Activated CD8-positive, alpha-beta T cell treated with anti-CD3 and anti-CD28 coated beads for 36 hours (primary cell): ENCODE results near the gene TRPM7. TPM values are rescaled to one million over a fixed set of nuclear protein-coding genes. Genes with fewer than 3 reads are reported as not detected.
"Not testable (repeated sequence)": the region's sequence is repeated elsewhere in the genome, so short reads cannot be mapped to it uniquely, and the experiment has no call there.

Experiments
- ATAC-seq: fragments of 200-7000 bp; cut with Tn5 transposase; one replicate; pipeline ENCODE4 v1.10.0; 2021; ENCODE audit warnings: mild to moderate bottlenecking, moderate library complexity
- CTCF ChIA-PET: fragments of 350-600 bp; sonication (Branson Sonifier 250); formaldehyde crosslinking; loops from one replicate; lab custom pipeline; 2021; ENCODE audit warnings: antibody characterized with exemption; lab: Charles Lee
- POLR2A ChIA-PET: fragments of 350-600 bp; sonication (Branson Sonifier 250); formaldehyde crosslinking; loops from one replicate; lab custom pipeline; 2021; ENCODE audit warnings: antibody characterized with exemption; lab: Charles Lee
- DNase-seq: peaks from one replicate; pipeline ENCODE4 v3.0.0-alpha.2; 2020
- H3K27ac Mint-ChIP-seq: one replicate; pipeline ENCODE4 v1.8.0; 2021; ENCODE audit warnings: mild to moderate bottlenecking, mixed read lengths
- H3K27me3 Mint-ChIP-seq: one replicate; pipeline ENCODE4 v1.8.0; 2021; ENCODE audit warnings: mixed read lengths
- H3K36me3 Mint-ChIP-seq: one replicate; pipeline ENCODE4 v1.8.0; 2021; ENCODE audit warnings: low read depth, mixed read lengths
- H3K4me1 Mint-ChIP-seq: one replicate; pipeline ENCODE4 v1.8.0; 2021; ENCODE audit warnings: low read depth, mixed read lengths
- H3K4me3 Mint-ChIP-seq: one replicate; pipeline ENCODE4 v1.8.0; 2021; ENCODE audit warnings: mild to moderate bottlenecking, moderate library complexity, mixed read lengths
- H3K9me3 Mint-ChIP-seq: one replicate; pipeline ENCODE4 v1.8.0; 2021; ENCODE audit warnings: mixed read lengths
- intact Hi-C: fragments of 100-400 bp; cut with micrococcal nuclease; formaldehyde crosslinking; loops from one replicate; pipeline ENCODE4 v1.10.0; 2022
- total RNA-seq, 2 experiments: library from RNA; stranded (reverse); gene quantifications; one replicate each; pipeline ENCODE4 v1.2.3, GENCODE V29; 2021
- TF ChIP-seq, protein P1 (sequence below): fragments of 200-600 bp; IDR thresholded peaks from one replicate; pipeline ENCODE4 v1.8.0; 2022; ENCODE audit warnings: antibody characterized with exemption, mild to moderate bottlenecking

TRPM7 gene
- total RNA-seq, 2 experiments from 2014 or later, result 38.2 to 38.8 TPM

GRCh38 chr15:50613600-50613999 is 73.0 kb downstream of the TRPM7 start:
- no peak overlapping the region for H3K27ac Mint-ChIP-seq
- no peak overlapping the region for H3K4me3 Mint-ChIP-seq
- no peaks in the 10 kb centered on the region for H3K9me3 Mint-ChIP-seq
- intact Hi-C loops, result no loop called here
- TF ChIP-seq, protein P1, sequence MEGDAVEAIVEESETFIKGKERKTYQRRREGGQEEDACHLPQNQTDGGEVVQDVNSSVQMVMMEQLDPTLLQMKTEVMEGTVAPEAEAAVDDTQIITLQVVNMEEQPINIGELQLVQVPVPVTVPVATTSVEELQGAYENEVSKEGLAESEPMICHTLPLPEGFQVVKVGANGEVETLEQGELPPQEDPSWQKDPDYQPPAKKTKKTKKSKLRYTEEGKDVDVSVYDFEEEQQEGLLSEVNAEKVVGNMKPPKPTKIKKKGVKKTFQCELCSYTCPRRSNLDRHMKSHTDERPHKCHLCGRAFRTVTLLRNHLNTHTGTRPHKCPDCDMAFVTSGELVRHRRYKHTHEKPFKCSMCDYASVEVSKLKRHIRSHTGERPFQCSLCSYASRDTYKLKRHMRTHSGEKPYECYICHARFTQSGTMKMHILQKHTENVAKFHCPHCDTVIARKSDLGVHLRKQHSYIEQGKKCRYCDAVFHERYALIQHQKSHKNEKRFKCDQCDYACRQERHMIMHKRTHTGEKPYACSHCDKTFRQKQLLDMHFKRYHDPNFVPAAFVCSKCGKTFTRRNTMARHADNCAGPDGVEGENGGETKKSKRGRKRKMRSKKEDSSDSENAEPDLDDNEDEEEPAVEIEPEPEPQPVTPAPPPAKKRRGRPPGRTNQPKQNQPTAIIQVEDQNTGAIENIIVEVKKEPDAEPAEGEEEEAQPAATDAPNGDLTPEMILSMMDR, result no peak
- ATAC-seq, result no peak
- no peaks in the 10 kb centered on the region for H3K4me1 Mint-ChIP-seq
- peaks cover 25% of the 10 kb centered on the region for H3K36me3 Mint-ChIP-seq
- no peaks in the 10 kb centered on the region for H3K27me3 Mint-ChIP-seq
- DNase-seq, result no peak
- ChIA-PET POLR2A (no interaction called here), CTCF (no interaction called here)

DNA sequence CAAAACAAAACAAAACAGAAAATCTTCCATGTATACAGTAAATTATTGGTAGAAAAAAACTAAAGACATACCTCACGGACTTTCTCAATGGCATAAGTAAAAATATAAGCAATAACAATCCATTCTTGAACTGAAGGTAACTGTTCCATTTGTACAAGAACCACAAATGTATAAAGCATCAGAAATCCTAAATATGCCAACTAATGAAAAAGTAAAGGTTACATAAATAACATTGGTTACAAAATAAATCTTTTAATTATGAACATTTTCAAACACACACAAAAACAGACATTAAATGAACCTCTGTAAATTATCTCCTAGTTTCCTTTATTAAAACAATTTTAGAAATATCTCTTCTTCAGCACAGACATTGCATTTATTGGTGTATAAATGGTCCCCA is 79.5 kb downstream of the TRPM7 start:
- H3K27ac Mint-ChIP-seq, result no peak overlapping the region
- POLR2A ChIA-PET, result no interaction called here
- H3K27me3 Mint-ChIP-seq, result no peaks in the 10 kb centered on the region
- ATAC-seq (no peak), DNase-seq (no peak)
- H3K36me3 Mint-ChIP-seq, result peaks cover 53% of the 10 kb centered on the region
- TF ChIP-seq, protein P1, result no peak
- peaks cover 6% of the 10 kb centered on the region for H3K9me3 Mint-ChIP-seq
- no peak overlapping the region for H3K4me3 Mint-ChIP-seq
- intact Hi-C loops, result no loop called here
- CTCF ChIA-PET, result no interaction called here
- no peaks in the 10 kb centered on the region for H3K4me1 Mint-ChIP-seq

GRCh38 chr15:50605462-50605861 is 81.1 kb downstream of the TRPM7 start:
- H3K27ac Mint-ChIP-seq, result no peak overlapping the region
- TF ChIP-seq, protein P1, result no peak
- ChIA-PET CTCF (interaction anchor here (1.3 to 3.3 kb wide), 4 partner anchors 14 to 72 kb away, joined by 3 to 14 read pairs (median 4); no protein-coding TSS in a partner anchor), POLR2A (interaction anchor here (0.9 kb wide), 1 partner anchor 56 kb away, joined by 3 read pairs; no protein-coding TSS in a partner anchor)
- H3K4me1 Mint-ChIP-seq, result no peaks in the 10 kb centered on the region
- DNase-seq (no peak), ATAC-seq (no peak)
- H3K4me3 Mint-ChIP-seq, result no peak overlapping the region
- intact Hi-C loops, result no loop called here
- no peaks in the 10 kb centered on the region for H3K27me3 Mint-ChIP-seq
- peaks cover 6% of the 10 kb centered on the region for H3K9me3 Mint-ChIP-seq
- H3K36me3 Mint-ChIP-seq, result peaks cover 47% of the 10 kb centered on the region

GRCh38 chr15:50602028-50602427 is 84.6 kb downstream of the TRPM7 start:
- H3K36me3 Mint-ChIP-seq, result peaks cover 38% of the 10 kb centered on the region
- POLR2A ChIA-PET, result not testable (repeated sequence)

GRCh38 chr15:50594311-50594710 is 92.3 kb downstream of the TRPM7 start:
- ATAC-seq, result no peak
- CTCF ChIA-PET, result no interaction called here
- Mint-ChIP-seq H3K4me1 (no peaks in the 10 kb centered on the region), H3K36me3 (peaks cover 28% of the 10 kb centered on the region), H3K4me3 (no peak overlapping the region), H3K27me3 (no peaks in the 10 kb centered on the region), H3K27ac (no peak overlapping the region), H3K9me3 (no peaks in the 10 kb centered on the region)
- POLR2A ChIA-PET, result no interaction called here
- TF ChIP-seq, protein P1, result no peak
- DNase-seq, result no peak
- intact Hi-C loops, result no loop called here

More at GRCh38 chr15:50602028-50602427, 84.6 kb downstream of the TRPM7 start:
- CTCF ChIA-PET, result interaction anchor here (1.1 kb wide), 1 partner anchor 11 kb away, joined by 3 read pairs; no protein-coding TSS in a partner anchor
- H3K27ac Mint-ChIP-seq, H3K9me3 Mint-ChIP-seq, H3K4me1 Mint-ChIP-seq, intact Hi-C loops, H3K4me3 Mint-ChIP-seq, DNase-seq, ATAC-seq, H3K27me3 Mint-ChIP-seq: not testable (repeated sequence)
